GM18907 (cell line): ENCODE measurements around the gene CCL27.
A peak's percentile ranks its signal among the peaks of the same experiment; 100 is the strongest.

Experiments used
- ATAC-seq: cut with Tn5 transposase; IDR thresholded peaks from one replicate; pipeline ENCODE4 v1.9.1; 2021; ENCODE audit warnings: mild to moderate bottlenecking, moderate library complexity; ENCODE audit not compliant: unreplicated experiment

Gene CCL27

DNA sequence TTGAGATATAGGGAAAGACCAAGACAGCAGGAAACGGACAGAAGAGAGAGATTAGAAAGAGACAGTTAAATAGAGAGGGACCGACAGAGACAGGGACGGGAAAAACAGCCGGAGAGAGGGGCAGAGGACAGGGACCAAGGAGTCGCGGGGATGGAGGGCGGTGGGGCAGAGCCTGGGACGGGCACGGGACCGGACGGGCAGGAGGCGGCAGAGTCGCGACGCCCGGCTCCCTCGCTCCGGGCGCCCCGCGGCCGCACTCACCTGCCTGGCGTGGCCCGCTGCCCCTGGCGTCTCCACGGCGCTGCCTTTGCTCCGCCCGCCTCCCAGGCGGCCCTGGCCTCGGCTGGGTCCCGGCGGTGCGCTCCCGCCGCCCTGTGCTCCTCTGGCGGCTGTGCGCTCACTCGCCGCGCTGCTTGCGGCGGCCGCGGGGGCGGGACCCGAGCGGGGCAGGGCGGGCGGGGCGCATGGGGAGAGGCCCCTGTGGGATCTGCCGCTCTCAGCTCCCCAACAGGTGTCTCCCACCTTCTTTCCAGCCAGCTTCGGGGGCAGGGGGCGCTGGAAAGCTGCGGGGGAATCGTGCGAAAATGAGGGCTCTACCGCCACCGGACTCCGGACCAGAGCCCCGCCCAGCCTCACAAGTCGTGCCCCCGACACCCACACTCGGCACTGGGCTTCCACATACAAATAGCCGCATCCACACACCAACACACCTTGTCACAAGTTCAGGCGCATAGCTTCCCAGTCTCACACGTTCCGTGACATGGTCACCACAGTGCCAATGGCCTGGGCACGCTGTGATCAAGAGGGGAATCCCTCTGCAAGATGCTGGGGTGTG, 33.6 kb downstream of the CCL27 start, which contains the start of gene ARID3C:
Gene ARID3C, minus strand, starts transcription at position 411 of the 835 bp plus-strand sequence. CDS start 1,052 bp downstream, outside the sequence.
- ATAC-seq, result no peak

DNA sequence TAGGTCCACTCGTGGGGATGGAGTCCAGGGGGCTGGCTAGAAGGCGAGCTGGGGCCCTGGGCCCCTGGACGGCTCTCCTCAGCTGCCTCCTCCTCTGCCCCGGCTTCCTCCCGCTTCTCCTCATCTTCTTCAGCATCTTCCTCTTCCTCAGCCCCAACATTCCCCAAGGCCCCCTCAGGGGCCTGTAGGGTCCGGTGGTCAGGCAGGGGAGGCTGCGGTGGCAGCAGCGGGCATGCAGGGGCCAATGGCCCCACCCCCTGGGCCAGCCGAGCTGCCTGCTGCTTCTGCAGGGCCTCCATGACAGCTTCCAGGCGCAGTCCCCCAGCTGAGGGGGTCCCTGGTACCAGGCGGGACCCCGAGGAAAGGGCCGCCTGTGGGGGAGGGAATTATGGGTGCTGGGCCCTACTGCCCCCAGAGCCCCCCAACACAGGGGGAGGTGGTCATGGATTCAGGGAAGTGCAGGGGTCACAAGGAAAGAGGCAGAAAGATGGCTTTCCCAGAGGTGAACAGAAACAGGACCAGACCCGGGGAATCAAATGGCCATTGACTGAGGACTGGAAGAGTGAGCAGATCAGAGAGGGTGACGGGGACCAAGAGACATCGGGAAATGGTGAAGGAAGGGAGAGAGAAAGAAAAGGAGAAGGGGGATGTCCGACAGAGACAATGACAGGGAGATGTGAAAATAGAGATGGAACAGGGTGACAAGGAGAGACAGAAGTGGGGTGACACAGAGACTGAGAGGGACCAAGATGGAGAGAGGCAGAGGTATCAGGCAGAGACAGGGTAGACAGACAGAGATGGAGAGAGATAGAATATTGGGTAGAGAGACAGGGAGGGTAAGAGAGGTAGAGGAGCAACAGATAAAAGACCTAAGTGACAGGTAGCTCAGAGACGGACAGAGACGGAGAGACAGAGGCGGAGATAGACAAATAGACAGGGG, 34.5 kb downstream of the CCL27 start:
- no peak for ATAC-seq

DNA sequence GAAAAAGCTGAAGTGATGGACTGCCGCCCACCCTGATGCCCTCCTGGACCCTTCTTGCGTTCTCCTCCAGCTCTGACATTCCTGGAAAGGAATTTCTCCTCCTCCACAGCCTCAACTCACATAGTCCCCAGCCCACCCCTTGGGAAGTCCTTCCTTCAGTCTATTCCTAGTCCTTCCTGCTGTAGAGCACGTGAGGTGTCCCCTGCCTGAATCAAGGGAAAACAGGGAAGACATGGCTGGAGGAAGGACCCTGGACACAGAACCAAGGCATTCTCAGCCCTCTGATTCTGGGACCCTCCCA, 37.3 kb downstream of the CCL27 start:
- ATAC-seq, result no peak

DNA sequence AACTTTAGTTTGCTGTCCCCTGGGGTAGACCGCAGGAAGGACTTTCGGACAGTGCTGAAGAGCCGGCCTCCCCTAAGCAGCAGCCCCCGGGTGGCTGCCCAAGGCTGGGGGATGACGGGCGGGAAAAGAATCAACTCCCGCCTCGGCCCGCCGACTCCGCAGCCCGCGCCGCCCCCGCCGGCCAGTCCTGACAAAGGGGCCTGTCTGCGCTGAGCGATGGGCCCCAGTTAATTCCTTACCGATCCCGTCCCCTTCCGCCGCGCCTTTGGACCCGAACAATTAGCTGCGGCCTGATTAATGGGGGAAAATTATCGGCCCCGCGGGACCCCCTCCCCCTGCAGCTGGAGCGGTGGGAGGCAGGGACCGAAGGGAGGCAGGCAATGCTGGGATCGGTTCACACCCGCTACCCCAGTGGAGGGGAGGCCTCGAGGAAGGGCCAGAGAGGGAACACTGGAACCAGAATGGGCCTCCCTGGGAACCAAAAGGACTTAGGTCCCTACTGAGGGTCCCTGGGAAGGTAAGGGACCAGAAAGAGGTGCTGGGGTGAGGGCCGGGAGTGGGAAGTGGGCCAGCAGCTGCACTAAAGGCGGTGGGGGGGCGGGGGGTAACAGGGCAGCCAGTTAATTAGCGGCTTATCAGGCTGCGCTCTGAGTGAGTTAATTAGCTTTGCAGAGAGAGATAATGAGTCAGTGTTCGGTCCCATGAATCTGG, 37.8 kb downstream of the CCL27 start:
- ATAC-seq, result no peak

DNA sequence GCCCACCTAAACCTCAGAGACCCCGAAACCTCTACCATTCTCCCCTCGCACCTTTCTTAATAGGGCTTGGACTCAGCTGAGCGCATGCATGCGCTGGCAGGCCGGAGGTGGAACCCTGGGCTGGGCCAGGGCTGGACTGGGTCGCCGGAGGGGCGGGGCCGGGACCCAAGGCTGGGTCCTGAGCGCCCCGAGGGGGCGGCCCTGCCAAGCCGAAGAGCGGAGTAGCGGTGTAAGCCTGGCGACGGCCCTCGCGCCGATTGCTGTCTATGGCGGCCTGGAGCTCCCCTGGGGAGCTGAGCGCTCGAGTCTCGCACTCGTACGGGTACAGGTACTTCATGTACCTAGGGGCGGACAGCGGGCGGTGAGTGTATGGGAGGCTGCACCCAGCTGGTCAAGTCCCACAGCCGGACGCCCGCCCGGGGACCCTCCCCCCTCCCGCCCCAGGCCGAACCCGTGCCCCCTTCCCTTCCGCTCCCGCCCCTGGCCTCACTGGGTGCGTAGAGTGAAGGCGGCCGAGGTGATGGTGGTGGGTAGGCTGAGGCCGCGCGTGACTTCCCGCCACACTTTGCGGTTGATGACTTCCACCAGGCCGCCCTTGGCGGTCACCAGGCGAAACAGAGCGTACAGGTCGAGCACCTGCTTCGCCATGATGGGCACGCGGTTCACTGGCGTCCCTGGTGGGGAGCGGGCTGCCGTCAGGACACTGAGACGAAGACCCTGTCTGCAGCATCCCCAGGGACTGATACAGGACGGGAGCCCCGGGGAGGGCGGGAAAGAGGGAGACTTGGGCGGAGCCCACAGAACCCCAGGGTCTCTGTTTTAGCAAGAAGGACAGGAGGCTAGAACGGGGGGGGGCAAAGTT, 38.9 kb downstream of the CCL27 start:
- no peak for ATAC-seq

DNA sequence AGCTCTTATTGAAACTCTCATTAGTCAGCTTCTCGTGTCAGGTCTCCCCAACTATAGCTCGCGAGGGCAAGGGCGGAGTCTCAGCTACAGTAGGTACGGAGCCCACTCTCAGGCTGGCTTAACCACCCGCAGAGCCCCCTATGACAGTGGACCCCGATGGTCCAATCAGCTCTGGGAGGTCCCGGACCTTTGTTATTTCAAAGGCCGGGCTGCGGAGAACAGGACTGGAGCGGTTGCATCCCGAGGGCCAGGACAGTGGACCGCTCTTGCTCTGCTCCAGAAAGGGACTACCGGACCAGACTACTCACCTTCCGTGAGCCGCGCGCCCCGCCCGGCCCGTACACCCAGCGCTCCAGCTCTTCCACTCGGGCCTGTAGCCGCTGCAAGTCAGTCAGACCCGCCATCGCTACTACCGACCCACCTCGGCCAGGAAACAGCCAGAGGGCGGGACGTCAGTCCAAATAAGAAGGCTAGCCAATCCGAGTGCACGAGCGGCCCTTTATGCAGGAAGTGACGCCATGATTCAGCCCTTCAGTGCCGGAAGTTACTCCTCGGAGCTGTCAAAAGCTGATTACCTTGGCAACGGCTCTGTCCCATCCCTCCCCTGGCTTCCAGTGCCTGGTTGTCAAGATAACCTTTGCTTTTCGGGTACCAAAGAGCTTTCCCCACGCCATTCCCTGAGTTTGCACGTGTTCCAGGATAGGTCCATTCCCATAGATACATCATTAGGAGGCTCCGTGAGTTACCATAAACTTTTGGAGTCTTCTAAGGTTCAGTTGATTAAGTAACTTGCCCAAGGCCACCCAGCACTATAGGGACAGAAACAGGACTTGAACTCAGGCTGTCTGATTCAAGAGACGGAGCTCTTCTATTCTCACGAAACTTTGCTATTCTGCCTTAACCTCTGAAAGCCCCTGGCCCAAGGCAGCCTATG, 42.1 kb downstream of the CCL27 start, which contains the start of gene DCTN3:
Gene DCTN3, minus strand, starts transcription at position 435 of the 934 bp plus-strand sequence. Its CDS starts 31 bp downstream, at position 404.
- ATAC-seq, result peak; percentile 95

DNA sequence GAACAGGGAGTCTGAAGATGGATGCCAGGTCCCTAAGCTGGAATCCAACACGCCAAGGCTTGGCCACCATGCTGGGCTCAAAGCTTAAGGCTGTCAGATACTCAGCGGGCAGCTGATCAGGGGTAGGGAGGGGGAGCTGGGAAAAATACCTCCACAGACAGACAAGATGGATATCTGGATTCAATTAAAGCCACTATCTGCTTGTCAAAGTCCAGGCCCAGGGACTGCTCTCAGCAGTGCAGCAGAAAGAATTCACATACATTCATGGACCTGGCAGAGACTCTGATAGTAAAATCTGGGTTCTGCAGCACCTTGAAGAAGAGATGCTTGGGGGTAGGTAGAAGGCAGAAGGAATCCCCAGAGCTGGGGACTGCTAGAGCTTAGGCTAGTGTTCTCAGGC, 47.3 kb downstream of the CCL27 start:
- ATAC-seq, result no peak

DNA sequence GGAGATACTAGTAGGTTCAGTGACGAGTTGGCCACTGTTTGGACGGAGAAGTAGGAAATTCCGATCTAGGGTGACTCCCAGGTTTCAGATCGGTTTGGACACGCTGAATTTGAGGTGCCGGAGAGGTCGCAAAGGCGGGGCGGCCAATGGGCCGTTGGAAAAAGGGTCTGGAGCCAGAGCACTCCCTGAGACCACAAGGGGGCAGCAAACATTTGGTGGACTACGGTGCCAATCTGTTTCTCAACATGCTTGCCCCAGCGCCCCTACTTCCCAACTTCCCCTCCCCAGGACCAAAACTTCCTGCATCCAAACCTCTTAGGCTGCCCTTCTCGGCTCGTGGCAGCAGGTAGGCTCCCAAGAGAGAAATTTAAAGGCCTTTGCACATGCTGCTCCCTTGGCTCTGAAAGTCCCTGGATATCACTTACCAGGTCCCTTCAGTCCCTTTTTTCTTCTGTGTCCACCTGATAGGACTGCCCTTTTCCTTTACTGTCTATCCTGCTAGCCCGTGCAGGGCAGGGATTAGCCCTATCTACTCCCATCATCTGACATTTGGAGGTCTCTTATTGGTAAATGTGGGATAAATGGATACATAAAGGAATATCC, 49.6 kb downstream of the CCL27 start:
- ATAC-seq, result peak; percentile 37
